Keratinocyte (primary cell): ENCODE results near the gene AGAP5. TPM values are rescaled to one million over a fixed set of nuclear protein-coding genes. Genes with fewer than 3 reads are reported as not detected.

ENCODE experiments used
- DNase-seq: peaks from one replicate; pipeline ENCODE4 v3.0.0-alpha.2; 2011; ENCODE audit warnings: low read depth, missing footprints, low spot score
- FAIRE-seq: peaks from 2 replicates; lab custom pipeline; 2011; peaks lifted over from hg19 to GRCh38; lab: Jason Lieb, UNC
- H2AFZ ChIP-seq: 2 replicates; pipeline ENCODE4 v1.6.0; 2012; ENCODE audit warnings: low read length, control low read depth, inconsistent platforms; ENCODE audit not compliant: control insufficient read depth
- H3K27ac ChIP-seq: 2 replicates; pipeline ENCODE4 v1.5.1; 2011; ENCODE audit warnings: low read length; ENCODE audit not compliant: control insufficient read depth, insufficient read depth
- H3K27me3 ChIP-seq: 3 replicates; pipeline ENCODE4 v1.6.0; 2011; ENCODE audit warnings: low read length; ENCODE audit not compliant: control insufficient read depth, insufficient read depth; ENCODE audit errors: extremely low read depth
- H3K36me3 ChIP-seq, 2 experiments: 2 replicates in 1 of 2; 3 replicates in 1 of 2; pipeline ENCODE4 v1.5.1; 2011; ENCODE audit warnings: low read length in 2 of 2, mild to moderate bottlenecking in 1 of 2; ENCODE audit not compliant: control insufficient read depth in 2 of 2, insufficient read depth in 2 of 2; ENCODE audit errors: extremely low read depth in 1 of 2
- H3K4me1 ChIP-seq: 3 replicates; pipeline ENCODE4 v1.5.1; 2011; ENCODE audit warnings: low read length; ENCODE audit not compliant: control insufficient read depth, insufficient read depth; ENCODE audit errors: extremely low read depth
- H3K4me2 ChIP-seq: 3 replicates; pipeline ENCODE4 v1.6.0; 2011; ENCODE audit warnings: low read depth, low read length; ENCODE audit not compliant: control insufficient read depth, insufficient read depth; ENCODE audit errors: extremely low read depth
- H3K4me3 ChIP-seq, 3 experiments: fragments of 200-600 bp in 1 of 3; sonication (generic) in 1 of 3; 2 replicates in 2 of 3; 3 replicates in 1 of 3; pipeline ENCODE4 v1.5.1; 2011 to 2016; ENCODE audit warnings: low read length in 3 of 3, mild to moderate bottlenecking in 3 of 3, control low read depth in 2 of 3, inconsistent platforms in 1 of 3, low read depth in 1 of 3, mixed read lengths in 1 of 3, mixed run types in 1 of 3, moderate library complexity in 1 of 3; ENCODE audit not compliant: control insufficient read depth in 2 of 3, insufficient read depth in 2 of 3; ENCODE audit errors: extremely low read depth in 1 of 3
- H3K79me2 ChIP-seq: 2 replicates; pipeline ENCODE4 v1.6.0; 2012; ENCODE audit warnings: low read length; ENCODE audit not compliant: control insufficient read depth, insufficient read depth
- H3K9ac ChIP-seq: 3 replicates; pipeline ENCODE4 v1.6.0; 2011; ENCODE audit warnings: low read length; ENCODE audit not compliant: control insufficient read depth, insufficient read depth; ENCODE audit errors: extremely low read depth
- H3K9me1 ChIP-seq: 3 replicates; pipeline ENCODE4 v1.6.0; 2011; ENCODE audit warnings: low read length; ENCODE audit not compliant: control insufficient read depth, insufficient read depth; ENCODE audit errors: extremely low read depth
- H3K9me3 ChIP-seq: 2 replicates; pipeline ENCODE4 v1.5.1; 2012; ENCODE audit warnings: low read depth, low read length; ENCODE audit not compliant: control insufficient read depth
- H4K20me1 ChIP-seq: 3 replicates; pipeline ENCODE4 v1.6.0; 2011; ENCODE audit warnings: low read length; ENCODE audit not compliant: control insufficient read depth, insufficient read depth; ENCODE audit errors: extremely low read depth
- CTCF ChIP-seq, 3 experiments: IDR thresholded peaks in 1 of 3; conservative IDR thresholded peaks in 1 of 3; optimal IDR thresholded peaks in 1 of 3; 2 replicates in 2 of 3; 3 replicates in 1 of 3; pipeline versions ENCODE3 to v1.5.1; 2011; ENCODE audit warnings: low read length in 3 of 3, mild to moderate bottlenecking in 3 of 3, moderate library complexity in 2 of 3, control low read depth in 1 of 3, inconsistent platforms in 1 of 3; ENCODE audit not compliant: insufficient read depth in 2 of 3; ENCODE audit errors: extremely low read depth in 1 of 3
- EZH2 ChIP-seq: IDR thresholded peaks from one replicate; pipeline ENCODE4 v1.6.1; 2012; ENCODE audit warnings: inconsistent platforms, mild to moderate bottlenecking, low read length, moderate library complexity
- dilution Hi-C: fragments of 300-500 bp; cut with MboI; formaldehyde crosslinking; loops from one replicate; pipeline ENCODE4 v1.7.0; 2020; ENCODE audit warnings: low sequenced_read_pairs; ENCODE audit not compliant: extremely low pct_ligation_motif_present
- polyA plus RNA-seq, 5 experiments: library from polyadenylated mRNA; depleted of rRNA in 3 of 5; stranded (reverse) in 3 of 5; stranded (forward) in 1 of 5; unstranded in 1 of 5; fragments of >200 nt; gene quantifications; 1 replicate in 1 of 5; 2 replicates in 3 of 5; 3 replicates in 1 of 5; pipeline versions ENCODE4 v1.2.1 to v1.2.3, GENCODE V29; 2011 to 2012; ENCODE audit warnings: missing spikeins in 2 of 5, low read depth in 1 of 5, low replicate concordance in 1 of 5
- small RNA-seq, 3 experiments: library from RNA; depleted of rRNA; stranded (forward); fragments of <200 nt; gene quantifications; one replicate each; pipeline ENCODE3, GENCODE V24; 2012; ENCODE audit warnings: low read depth in 3 of 3, low replicate concordance in 1 of 3; ENCODE audit not compliant: insufficient read length in 3 of 3

AGAP5 gene
- polyA plus RNA-seq, 1 donor (not counting 4 experiments of a cell fraction or from before 2014, with no cell fraction given), result 3.6 TPM

- no peaks in the 10 kb centered on the region for H3K27me3 ChIP-seq
- TF ChIP-seq CTCF (optimal IDR thresholded peaks at IDR 0.05 in 1 of 3, IDR thresholded peaks at IDR 0.05 in 1 of 3, conservative IDR thresholded peaks at IDR 0.05 in 1 of 3; ENCODE audit: extremely low read depth in 1 of 3, insufficient read depth in 2 of 3, low read length in 3 of 3), result no peak
- no peak for TF ChIP-seq EZH2
- H3K4me3 ChIP-seq, result peak overlapping the region; percentile 67 to 96 (median 76)
- H3K27ac ChIP-seq, result peak overlapping the region; percentile 95
- FAIRE-seq (peak; percentile 84), DNase-seq (peak; percentile 87)
- dilution Hi-C loops, result loop anchor here (10.0 kb wide), 1 partner anchor 91 kb away; no protein-coding TSS in a partner anchor
- H2AFZ ChIP-seq, result peak overlapping the region; percentile 98
- peak overlapping the region; percentile 97 for H3K9ac ChIP-seq
- no peaks in the 10 kb centered on the region for H3K36me3 ChIP-seq
- H3K4me1 ChIP-seq, result peaks cover 3% of the 10 kb centered on the region
- peaks cover 5% of the 10 kb centered on the region for H3K79me2 ChIP-seq
- H3K4me2 ChIP-seq, result peak overlapping the region; percentile 89
- H4K20me1 ChIP-seq, result no peaks in the 10 kb centered on the region
- no peaks in the 10 kb centered on the region for H3K9me3 ChIP-seq
- H3K9me1 ChIP-seq, result no peaks in the 10 kb centered on the region
Measured at GRCh38 chr10:73625884-73626752, 71.8 kb downstream of the AGAP5 start.

GRCh38 chr10:73625004-73625883 is 72.7 kb downstream of the AGAP5 start:
- Histone ChIP-seq H3K36me3 (no peaks in the 10 kb centered on the region), H3K27ac (peak overlapping the region; percentile 85), H3K9ac (peak overlapping the region; percentile 97), H3K27me3 (no peaks in the 10 kb centered on the region), H3K4me1 (peaks cover 3% of the 10 kb centered on the region), H3K79me2 (peaks cover 5% of the 10 kb centered on the region), H2AFZ (peak overlapping the region; percentile 98), H3K9me1 (no peaks in the 10 kb centered on the region), H4K20me1 (no peaks in the 10 kb centered on the region), H3K4me2 (peak overlapping the region; percentile 89), H3K9me3 (no peaks in the 10 kb centered on the region), H3K4me3 (peak overlapping the region; percentile 67 to 93 (median 76))
- FAIRE-seq, result no peak
- TF ChIP-seq EZH2 (no peak), CTCF (optimal IDR thresholded peaks at IDR 0.05 in 1 of 3, IDR thresholded peaks at IDR 0.05 in 1 of 3, conservative IDR thresholded peaks at IDR 0.05 in 1 of 3; ENCODE audit: extremely low read depth in 1 of 3, insufficient read depth in 2 of 3, low read length in 3 of 3) (no peak)
- DNase-seq, result no peak
- dilution Hi-C loops, result loop anchor here (10.0 kb wide), 1 partner anchor 90 kb away; no protein-coding TSS in a partner anchor

Small RNA genes lying within 50 kb of the gene (small RNA-seq; reads per million reads assigned to genes)
- gene AC022400.4, result 0 reads per million in 3 experiments
- 0 reads per million in 3 experiments for gene RNA5SP320

Other genes starting within 250 kb of the AGAP5 start
- gene PPP3CB, start 202.1 kb downstream of the AGAP5 start, polyA plus RNA-seq, result 14.8 to 23.5 TPM (median 20.6 TPM) in 3 replicates
- gene USP54, start 106.8 kb downstream of the AGAP5 start, polyA plus RNA-seq, result 7.3 to 7.7 TPM (median 7.6 TPM) in 3 replicates
- gene MYOZ1, start 56.6 kb downstream of the AGAP5 start, polyA plus RNA-seq, result not detected in 3 replicates
- 0.02 TPM in 1 of 3 replicates, not detected in the others for gene SYNPO2L, start 42.1 kb downstream of the AGAP5 start, polyA plus RNA-seq
- gene SEC24C, start 46.3 kb upstream of the AGAP5 start, polyA plus RNA-seq, result 65.3 to 78.4 TPM (median 75.8 TPM) in 3 replicates
- gene CHCHD1, start 83.9 kb upstream of the AGAP5 start, polyA plus RNA-seq, result 39.5 to 59.8 TPM (median 49.8 TPM) in 3 replicates
- 34.2 to 83.5 TPM (median 39.2 TPM) in 3 replicates for gene ZSWIM8, start 87.5 kb upstream of the AGAP5 start, polyA plus RNA-seq
- 13.3 to 21.8 TPM (median 14.8 TPM) in 3 replicates for gene NDST2, start 113.5 kb upstream of the AGAP5 start, polyA plus RNA-seq
- 17.6 to 25.3 TPM (median 23.0 TPM) in 3 replicates for gene CAMK2G, start 176.4 kb upstream of the AGAP5 start, polyA plus RNA-seq
- 201 to 814 TPM (median 262 TPM) in 3 replicates for gene PLAU, start 213.0 kb upstream of the AGAP5 start, polyA plus RNA-seq